K562 (cell line): ENCODE results near the gene BHLHE40. TPM values are rescaled to one million over a fixed set of nuclear protein-coding genes. Genes with fewer than 3 reads are reported as not detected.

ENCODE experiments used
- CBFB ChIP-seq: sonication (generic); formaldehyde crosslinking; IDR thresholded peaks from 2 replicates; pipeline ENCODE4 v1.4.0; 2020; ENCODE audit warnings: mild to moderate bottlenecking, missing genetic modification reagents
- DACH1 ChIP-seq: fragments of 450-650 bp; IDR thresholded peaks from 2 replicates; pipeline ENCODE4 v1.6.1; 2018; ENCODE audit not compliant: partially characterized antibody
- GATAD2B ChIP-seq: fragments of 450-650 bp; IDR thresholded peaks from 2 replicates; pipeline ENCODE4 v1.6.1; 2017; ENCODE audit warnings: mild to moderate bottlenecking, borderline replicate concordance
- HMBOX1 ChIP-seq: sonication (generic); IDR thresholded peaks from 2 replicates; pipeline ENCODE4 v1.6.1; 2016
- HNRNPH1 ChIP-seq: fragments of 200-400 bp; formaldehyde crosslinking; optimal IDR thresholded peaks from 2 replicates; pipeline ENCODE3; 2017; ENCODE audit warnings: low read depth, mild to moderate bottlenecking, low read length, moderate library complexity
- MED1 ChIP-seq: sonication (generic); formaldehyde crosslinking; IDR thresholded peaks from 2 replicates; pipeline ENCODE4 v1.8.1; 2023; ENCODE audit warnings: missing genetic modification reagents, borderline replicate concordance
- MITF ChIP-seq: IDR thresholded peaks from 2 replicates; pipeline ENCODE4 v1.6.1; 2014; ENCODE audit warnings: antibody characterized with exemption
- MTA2 ChIP-seq: fragments of 450-650 bp; IDR thresholded peaks from 2 replicates; pipeline ENCODE4 v1.6.1; 2016; ENCODE audit warnings: low read depth
- NBN ChIP-seq: fragments of 450-650 bp; IDR thresholded peaks from 2 replicates; pipeline ENCODE4 v1.6.1; 2016; ENCODE audit warnings: low read depth, mild to moderate bottlenecking
- POLR2A ChIP-seq: fragments of 450-650 bp; conservative IDR thresholded peaks from 2 replicates; pipeline ENCODE4 v1.6.1; 2016
- PRPF4 ChIP-seq: fragments of 200-400 bp; formaldehyde crosslinking; IDR thresholded peaks from one replicate; pipeline ENCODE4 v1.6.1; 2017; ENCODE audit warnings: low read length, low read depth, mild to moderate bottlenecking; ENCODE audit not compliant: insufficient read depth, poor library complexity, severe bottlenecking
- RBBP5 ChIP-seq: fragments of 200-600 bp; sonication (generic); IDR thresholded peaks from 2 replicates; pipeline ENCODE4 v1.6.1; 2012; ENCODE audit warnings: borderline replicate concordance, mild to moderate bottlenecking, low read length, control low read depth, inconsistent platforms; ENCODE audit not compliant: insufficient read depth, poor library complexity, severe bottlenecking
- RBM39 ChIP-seq: fragments of 200-400 bp; formaldehyde crosslinking; optimal IDR thresholded peaks from 2 replicates; pipeline ENCODE3; 2018; ENCODE audit warnings: low read depth, low read length
- SETDB1 ChIP-seq: IDR thresholded peaks from one replicate; pipeline ENCODE4 v1.6.1; 2012; ENCODE audit warnings: low read length, control low read depth, inconsistent platforms
- SMAD3 ChIP-seq: fragments of 450-650 bp; formaldehyde crosslinking; conservative IDR thresholded peaks from 2 replicates; pipeline ENCODE4 v1.4.0; 2020; ENCODE audit warnings: mild to moderate bottlenecking
- USF1 ChIP-seq: sonication (generic); formaldehyde crosslinking; IDR thresholded peaks from 2 replicates; pipeline ENCODE4 v1.9.0; 2022; ENCODE audit warnings: mild to moderate bottlenecking, missing genetic modification reagents
- ZBTB12 ChIP-seq: fragments of 250-450 bp; sonication (Bioruptor Pico); IDR thresholded peaks from 2 replicates; pipeline ENCODE4 v1.4.0; 2020
- ZNF184 ChIP-seq: sonication (generic); formaldehyde crosslinking; IDR thresholded peaks from 2 replicates; pipeline ENCODE4 v1.5.0; 2020; ENCODE audit warnings: missing genetic modification reagents
- ZNF436 ChIP-seq: fragments of 250-450, 450-650 bp; sonication (Bioruptor Pico); formaldehyde crosslinking; IDR thresholded peaks from 2 replicates; pipeline ENCODE4 v1.7.0; 2020; ENCODE audit warnings: mild to moderate bottlenecking
- ZNF584 ChIP-seq: fragments of 200-800 bp; sonication (Bioruptor generic); IDR thresholded peaks from 2 replicates; pipeline ENCODE4 v1.6.1; 2016; ENCODE audit warnings: low read depth, mild to moderate bottlenecking, missing genetic modification characterization, missing compliant biosample characterization
- ZNF592 ChIP-seq: fragments of 450-650 bp; IDR thresholded peaks from 2 replicates; pipeline ENCODE4 v1.6.1; 2017; ENCODE audit warnings: antibody characterized with exemption, mild to moderate bottlenecking
- ZNF668 ChIP-seq: fragments of 250-450 bp; sonication (Bioruptor Pico); IDR thresholded peaks from 2 replicates; pipeline ENCODE4 v1.8.0; 2022; ENCODE audit warnings: mild to moderate bottlenecking, inconsistent platforms
- polyA plus RNA-seq, 8 experiments: library from polyadenylated mRNA; depleted of rRNA in 4 of 8; stranded (reverse) in 5 of 8; unstranded in 3 of 8; fragments of >200 nt; fragmentation: Nextera tagmentation in 2 of 8; fragmentation: Illumina TruSeq in 1 of 8; extraction: Ambion mirVana in 2 of 8; extraction: Trizol in 1 of 8; gene quantifications; 2 replicates each; pipeline versions ENCODE4 v1.2.1 to v1.2.3, GENCODE V29; 2011 to 2014; ENCODE audit warnings: inconsistent platforms in 1 of 8, missing spikeins in 1 of 8
- total RNA-seq, 7 experiments: library from RNA; depleted of rRNA in 6 of 7; stranded (reverse); fragments of >200 nt in 6 of 7; fragmentation: Illumina TruSeq in 2 of 7; extraction: Trizol in 2 of 7; gene quantifications; 2 replicates each; pipeline versions ENCODE4 v1.2.1 to v1.2.3, GENCODE V29; 2011 to 2021; ENCODE audit warnings: low replicate concordance in 1 of 7

Gene BHLHE40
- total and polyA plus RNA-seq, 9 of the 15 experiments (the other 6 are each of a cell fraction or from before 2014, with no cell fraction given), result 12.0 to 83.9 (median 31.4) TPM

- TF ChIP-seq ZNF592, result peak; percentile 95
- peak; percentile 54; the same call in 1 of the 2 replicates for TF ChIP-seq ZNF668 (CRISPR knock-in tag)
- TF ChIP-seq USF1, result no peak
- 0 out of 2 replicates have a peak, but pooled peaks have one; percentile 31 for TF ChIP-seq CBFB
- TF ChIP-seq PRPF4, result no peak
- TF ChIP-seq HNRNPH1, result no peak
- TF ChIP-seq ZBTB12 (CRISPR knock-in tag), result peak; percentile 55
- TF ChIP-seq ZNF584 (CRISPR knock-in tag), result peak; percentile 52; the same call in 1 of the 2 replicates
- no peak for TF ChIP-seq ZNF184 (CRISPR knock-in tag)
- peak; percentile 37 for TF ChIP-seq RBBP5
- TF ChIP-seq SETDB1, result no peak
- no peak for TF ChIP-seq ZNF436
- TF ChIP-seq RBM39, result no peak
- TF ChIP-seq POLR2A, result no peak
- TF ChIP-seq MTA2, result peak; percentile 32; the same call in 1 of the 2 replicates
- peak; percentile 70; the same call in 1 of the 2 replicates for TF ChIP-seq SMAD3 (CRISPR knock-in tag)
- TF ChIP-seq MED1 (CRISPR knock-in tag), result no peak
- TF ChIP-seq NBN, result no peak
- TF ChIP-seq DACH1, result no peak
- no peak for TF ChIP-seq GATAD2B
- no peak for TF ChIP-seq MITF
- TF ChIP-seq HMBOX1, result peak; percentile 31
Observed at GRCh38 chr3:4996771-4997291, 17.6 kb downstream of the BHLHE40 start (continued).
